ENCODE measurements around the gene PTPN22.

PTPN22 gene

GRCh38 chr1:113871597-113872113 lies at the start of gene PTPN22:
TSS of gene PTPN22 (minus strand) at chr1:113871712.
- no peaks in the 10 kb centered on the region for H3K36me3 ChIP-seq (ENCODE audit: insufficient read depth, low read length)
- peaks cover 76% of the 10 kb centered on the region for H3K4me1 ChIP-seq (ENCODE audit: insufficient read depth, low read length, poor library complexity, severe bottlenecking)
- H3K4me3 ChIP-seq (ENCODE audit: low read length, poor library complexity, severe bottlenecking), result peak within 1 kb of the TSS; percentile 77
- no peaks in the 10 kb centered on the region for H3K9me3 ChIP-seq (ENCODE audit: insufficient read depth, low read depth, low read length)
- H3F3A ChIP-seq (ENCODE audit: low read depth), result 0 out of 2 replicates have a peak, but pooled peaks cover 2% of the 10 kb centered on the region
- no peaks in the 10 kb centered on the region for H3K27me3 ChIP-seq (ENCODE audit: insufficient read depth, low read length, poor library complexity, severe bottlenecking)
- H4K20me1 ChIP-seq (ENCODE audit: insufficient read depth, low read length, poor library complexity, severe bottlenecking), result no peaks in the 10 kb centered on the region
- peak within 1 kb of the TSS; percentile 66 for H2AFZ ChIP-seq (ENCODE audit: low read length)
- peak within 1 kb of the TSS; percentile 72 for H3K4me2 ChIP-seq (ENCODE audit: low read depth, low read length, poor library complexity, severe bottlenecking)
- TF ChIP-seq CTCF (conservative IDR thresholded peaks at IDR 0.05; ENCODE audit: low read length), result no peak
- TF ChIP-seq EZH2phosphoT487 (IDR thresholded peaks at IDR 0.05; ENCODE audit: borderline replicate concordance), result no peak
- peak within 1 kb of the TSS; percentile 86 for H3K9ac ChIP-seq (ENCODE audit: low read depth, low read length, poor library complexity, severe bottlenecking)
- H3K79me2 ChIP-seq (ENCODE audit: insufficient read depth, low read length), result peaks cover 41% of the 10 kb centered on the region
- no peaks in the 10 kb centered on the region for H3K9me2 ChIP-seq (replicated peaks; ENCODE audit: low read depth, low read length)

- H3K36me3 ChIP-seq (ENCODE audit: insufficient read depth, low read length), result no peaks in the 10 kb centered on the region
- H2AFZ ChIP-seq (ENCODE audit: low read length), result no peak overlapping the region
- no peak overlapping the region for H3K4me3 ChIP-seq (ENCODE audit: low read length, poor library complexity, severe bottlenecking)
- H3K79me2 ChIP-seq (ENCODE audit: insufficient read depth, low read length), result no peaks in the 10 kb centered on the region
- no peaks in the 10 kb centered on the region for H3K4me1 ChIP-seq (ENCODE audit: insufficient read depth, low read length, poor library complexity, severe bottlenecking)
- no peak overlapping the region for H3K4me2 ChIP-seq (ENCODE audit: low read depth, low read length, poor library complexity, severe bottlenecking)
- no peaks in the 10 kb centered on the region for H3K9me2 ChIP-seq (replicated peaks; ENCODE audit: low read depth, low read length)
- H3K9me3 ChIP-seq (ENCODE audit: insufficient read depth, low read depth, low read length), result no peaks in the 10 kb centered on the region
- H3F3A ChIP-seq (ENCODE audit: low read depth), result no peaks in the 10 kb centered on the region
- TF ChIP-seq CTCF (conservative IDR thresholded peaks at IDR 0.05; ENCODE audit: low read length) (no peak), EZH2phosphoT487 (IDR thresholded peaks at IDR 0.05; ENCODE audit: borderline replicate concordance) (no peak)
- no peaks in the 10 kb centered on the region for H4K20me1 ChIP-seq (ENCODE audit: insufficient read depth, low read length, poor library complexity, severe bottlenecking)
- no peak overlapping the region for H3K9ac ChIP-seq (ENCODE audit: low read depth, low read length, poor library complexity, severe bottlenecking)
- H3K27me3 ChIP-seq (ENCODE audit: insufficient read depth, low read length, poor library complexity, severe bottlenecking), result no peaks in the 10 kb centered on the region
Observed at GRCh38 chr1:113918243-113918642, 46.7 kb upstream of the PTPN22 start.

- Histone ChIP-seq H3K9me2 (replicated peaks; ENCODE audit: low read depth, low read length) (no peaks in the 10 kb centered on the region), H2AFZ (ENCODE audit: low read length) (no peak overlapping the region), H3K4me1 (ENCODE audit: insufficient read depth, low read length, poor library complexity, severe bottlenecking) (no peaks in the 10 kb centered on the region), H4K20me1 (ENCODE audit: insufficient read depth, low read length, poor library complexity, severe bottlenecking) (no peaks in the 10 kb centered on the region), H3K36me3 (ENCODE audit: insufficient read depth, low read length) (peaks cover 4% of the 10 kb centered on the region; the same call in 1 of the 2 replicates), H3K79me2 (ENCODE audit: insufficient read depth, low read length) (no peaks in the 10 kb centered on the region), H3K4me3 (ENCODE audit: low read length, poor library complexity, severe bottlenecking) (no peak overlapping the region), H3K27me3 (ENCODE audit: insufficient read depth, low read length, poor library complexity, severe bottlenecking) (no peaks in the 10 kb centered on the region), H3K9me3 (ENCODE audit: insufficient read depth, low read depth, low read length) (no peaks in the 10 kb centered on the region), H3K9ac (ENCODE audit: low read depth, low read length, poor library complexity, severe bottlenecking) (no peak overlapping the region), H3F3A (ENCODE audit: low read depth) (no peaks in the 10 kb centered on the region), H3K4me2 (ENCODE audit: low read depth, low read length, poor library complexity, severe bottlenecking) (no peak overlapping the region)
- TF ChIP-seq EZH2phosphoT487 (IDR thresholded peaks at IDR 0.05; ENCODE audit: borderline replicate concordance), result no peak
- no peak for TF ChIP-seq CTCF (conservative IDR thresholded peaks at IDR 0.05; ENCODE audit: low read length)
Observed at GRCh38 chr1:113917400-113918082, 46.0 kb upstream of the PTPN22 start.
